ELR (cell line): ENCODE data around the gene CCDC144A.
"Not testable (repeated sequence)": the region's sequence is repeated elsewhere in the genome, so short reads cannot be mapped to it uniquely, and the experiment has no call there.

Source experiments
- DNase-seq: peaks from one replicate; pipeline ENCODE4 v3.0.0-alpha.2; 2015; ENCODE audit warnings: low read depth

Gene CCDC144A

DNA sequence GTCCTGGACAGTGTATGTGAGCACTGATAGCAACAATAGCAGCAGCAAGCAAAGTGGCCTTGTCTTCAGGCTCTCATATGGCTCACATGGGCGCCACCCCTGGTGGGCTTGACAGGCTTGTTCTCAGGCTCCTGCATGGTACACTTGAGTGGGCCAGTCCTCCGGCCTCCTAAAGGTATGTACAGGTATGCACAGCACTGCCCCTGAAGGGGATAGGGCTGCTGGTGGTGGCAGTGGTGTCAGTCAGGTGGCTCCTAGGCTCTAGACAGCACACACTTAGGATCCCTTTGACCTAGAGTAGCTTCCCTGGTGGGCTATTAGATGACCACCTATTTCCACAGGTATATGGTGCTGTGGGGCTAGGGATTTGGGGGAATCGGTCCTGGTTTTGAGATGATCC lies 67.5 kb downstream of the CCDC144A start:
- DNase-seq: not testable (repeated sequence)

DNA sequence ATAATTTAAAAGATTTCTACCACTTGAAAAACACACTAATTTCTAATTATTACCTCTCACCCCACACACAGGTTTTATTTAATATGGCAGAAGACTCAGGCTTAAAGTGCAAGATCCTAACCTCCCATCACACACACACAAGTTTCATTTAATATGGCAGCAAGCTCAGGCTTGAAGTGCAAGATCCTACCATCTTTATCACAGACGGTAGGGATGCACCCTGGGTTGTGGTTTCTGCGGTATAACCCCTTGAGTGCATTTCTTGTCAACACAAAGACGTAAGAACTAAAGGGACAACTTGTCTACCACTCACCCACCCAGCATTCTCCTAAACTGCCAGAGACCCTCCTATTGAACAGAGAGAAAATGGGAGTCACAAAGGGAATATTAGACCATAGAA lies 68.1 kb downstream of the CCDC144A start:
- not testable (repeated sequence) for DNase-seq

DNA sequence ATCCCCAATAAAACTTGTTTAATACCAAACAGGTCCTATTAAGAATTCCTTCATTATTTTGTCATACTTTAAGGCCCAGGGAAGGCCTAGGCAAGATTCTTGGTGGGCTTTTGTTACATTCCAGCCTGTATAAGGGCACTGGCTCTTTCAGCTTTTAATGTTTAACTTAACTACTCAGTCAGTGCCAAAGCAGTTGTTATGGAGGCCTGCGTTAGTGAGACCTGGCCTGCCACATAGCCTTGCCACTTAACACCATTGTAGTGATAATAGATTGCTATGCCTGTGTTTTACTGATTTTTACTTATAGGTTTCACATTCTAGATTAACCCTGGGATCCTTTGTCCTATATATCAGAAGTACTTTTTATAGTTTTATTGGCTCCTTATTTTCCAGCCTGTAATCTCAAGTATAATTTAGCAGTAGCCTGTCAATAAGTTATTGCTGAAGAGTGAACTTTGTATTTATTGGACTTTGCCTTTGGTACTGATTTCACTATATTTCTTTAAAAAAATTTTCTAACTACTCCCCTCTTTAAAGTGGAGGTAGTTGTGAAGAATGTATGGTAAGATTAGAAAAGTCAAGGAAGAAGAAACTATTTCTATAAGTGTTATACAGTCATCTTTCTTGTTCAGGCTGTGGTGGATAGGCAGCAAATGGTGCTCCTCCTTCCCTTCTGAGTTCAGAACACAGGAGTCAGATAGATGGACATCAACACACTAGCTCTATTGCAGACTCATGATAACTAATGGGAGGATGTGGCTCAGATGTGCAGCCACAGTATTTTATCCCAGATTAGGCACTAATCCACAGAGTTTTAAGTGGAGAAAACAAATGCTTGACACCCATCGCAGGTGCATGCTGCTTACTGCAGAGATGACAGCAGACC lies 78.5 kb downstream of the CCDC144A start:
- not testable (repeated sequence) for DNase-seq

DNA sequence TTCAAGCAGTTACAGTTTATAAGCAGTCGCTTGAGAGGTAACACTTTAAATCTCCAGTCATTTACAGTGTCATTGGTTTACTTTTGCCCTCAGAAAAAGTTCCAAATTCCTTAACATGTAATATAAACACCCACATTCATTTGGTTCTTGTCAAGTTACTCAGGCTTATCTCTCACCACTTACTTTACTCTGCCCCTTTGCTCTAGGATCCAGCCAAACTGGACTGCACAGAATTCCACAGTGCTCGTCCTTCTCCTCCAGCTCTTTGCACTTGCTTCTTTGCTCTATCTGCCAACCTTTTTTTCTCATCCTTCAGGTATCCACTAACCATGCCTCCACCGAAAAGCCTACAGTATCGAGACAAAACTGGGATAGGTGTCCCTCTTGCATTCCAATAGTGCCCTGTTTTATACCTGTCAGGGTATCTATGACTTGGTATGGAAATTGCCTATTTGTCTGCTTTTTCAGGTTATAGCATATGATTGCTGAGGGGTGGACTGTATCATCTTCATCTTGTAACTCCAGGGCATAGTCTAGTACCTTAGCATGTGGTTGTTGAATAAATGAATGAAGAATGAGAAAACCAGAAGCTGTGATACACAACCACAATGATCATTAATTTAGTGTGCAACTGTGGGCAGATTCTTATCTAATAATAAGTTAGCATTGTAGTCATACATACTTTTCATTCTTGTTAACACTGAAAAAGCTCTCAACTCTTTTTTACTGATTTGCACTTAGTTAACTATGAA lies 82.5 kb downstream of the CCDC144A start:
- not testable (repeated sequence) for DNase-seq

DNA sequence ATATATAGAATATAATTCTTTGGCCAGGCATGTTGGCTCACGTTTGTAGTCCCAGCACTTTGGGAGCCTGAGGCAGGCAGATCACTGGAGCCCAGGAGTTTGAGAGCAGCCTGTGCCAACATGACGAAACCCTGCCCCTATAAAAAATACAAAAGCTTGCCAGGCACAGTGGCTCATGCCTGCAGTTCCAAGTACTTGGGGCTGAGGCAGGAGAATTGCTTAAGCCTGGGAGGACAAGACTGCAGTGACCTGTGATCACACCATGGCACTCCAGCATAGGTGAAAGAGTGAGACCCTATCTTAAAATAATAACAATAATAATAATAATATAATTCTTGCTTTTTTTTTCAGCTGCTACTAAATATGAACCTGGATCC lies 83.1 kb downstream of the CCDC144A start:
- not testable (repeated sequence) for DNase-seq

DNA sequence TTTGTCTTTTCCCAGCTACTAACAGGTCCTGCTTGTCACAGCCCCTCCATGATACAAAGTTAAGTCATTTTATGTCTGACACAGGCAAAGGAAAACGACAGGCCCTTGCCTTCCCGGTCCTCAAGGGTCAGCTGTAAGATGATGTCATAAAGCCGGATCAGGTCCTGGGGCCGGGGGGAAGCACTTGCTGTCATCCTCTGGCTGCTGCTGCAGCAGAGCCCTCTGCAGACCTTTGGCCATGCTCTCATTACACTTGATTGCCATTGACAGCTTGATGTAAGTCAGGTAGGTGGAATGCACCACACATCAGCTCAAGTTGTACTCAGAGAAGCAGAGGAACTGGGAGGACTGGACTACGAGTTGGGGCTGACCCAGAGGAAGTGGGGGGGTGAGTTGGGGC lies 97.8 kb downstream of the CCDC144A start:
- DNase-seq: not testable (repeated sequence)

DNA sequence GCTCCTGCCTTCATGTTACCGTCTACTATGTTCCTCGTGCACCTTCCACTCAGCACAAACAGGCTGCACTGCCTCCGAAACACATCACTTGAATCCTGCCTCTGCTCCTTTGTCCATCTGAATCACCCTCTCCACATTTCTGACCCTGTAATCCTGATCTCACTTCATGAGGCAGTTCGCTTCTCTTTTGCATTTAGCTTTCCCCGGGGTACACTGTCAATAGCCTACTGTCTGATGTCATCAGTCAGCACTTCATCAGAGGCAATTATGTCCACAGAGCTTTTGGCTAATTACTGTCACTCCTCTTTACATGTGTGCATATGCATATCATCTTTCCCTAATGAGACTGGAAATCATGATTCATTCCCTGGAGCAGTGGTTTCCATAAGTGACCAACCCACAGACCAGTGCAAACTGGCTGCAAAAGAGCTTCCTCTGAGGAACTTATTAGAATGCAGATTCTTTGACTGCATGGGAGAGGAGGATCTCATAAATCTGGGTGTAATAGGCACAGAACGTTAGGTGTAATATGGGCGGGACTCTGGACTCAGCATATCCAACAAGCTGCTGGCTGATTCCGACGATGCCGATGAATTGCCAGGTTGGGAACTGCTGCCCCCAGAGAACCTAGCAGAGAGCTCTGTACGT lies 99.0 kb downstream of the CCDC144A start:
- DNase-seq: not testable (repeated sequence)

DNA sequence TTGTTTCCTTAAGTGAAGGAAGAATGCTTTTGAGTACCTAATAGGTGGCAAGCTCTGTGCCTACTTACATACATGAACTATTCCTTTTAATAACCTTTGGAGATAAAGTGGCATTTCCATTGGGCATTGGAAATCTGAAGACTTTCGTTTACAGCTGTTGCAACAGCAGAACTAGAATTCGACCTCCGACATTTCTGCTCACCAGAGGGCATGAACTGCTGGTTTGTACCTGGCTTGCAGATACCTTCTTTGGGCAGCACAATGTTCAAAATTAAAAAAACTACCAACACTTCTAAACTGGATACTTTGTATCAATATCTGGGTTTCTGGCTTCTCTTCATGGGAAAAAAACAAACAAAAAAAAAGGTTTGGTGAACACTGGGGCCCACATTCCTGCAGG lies 99.6 kb downstream of the CCDC144A start:
- not testable (repeated sequence) for DNase-seq

DNA sequence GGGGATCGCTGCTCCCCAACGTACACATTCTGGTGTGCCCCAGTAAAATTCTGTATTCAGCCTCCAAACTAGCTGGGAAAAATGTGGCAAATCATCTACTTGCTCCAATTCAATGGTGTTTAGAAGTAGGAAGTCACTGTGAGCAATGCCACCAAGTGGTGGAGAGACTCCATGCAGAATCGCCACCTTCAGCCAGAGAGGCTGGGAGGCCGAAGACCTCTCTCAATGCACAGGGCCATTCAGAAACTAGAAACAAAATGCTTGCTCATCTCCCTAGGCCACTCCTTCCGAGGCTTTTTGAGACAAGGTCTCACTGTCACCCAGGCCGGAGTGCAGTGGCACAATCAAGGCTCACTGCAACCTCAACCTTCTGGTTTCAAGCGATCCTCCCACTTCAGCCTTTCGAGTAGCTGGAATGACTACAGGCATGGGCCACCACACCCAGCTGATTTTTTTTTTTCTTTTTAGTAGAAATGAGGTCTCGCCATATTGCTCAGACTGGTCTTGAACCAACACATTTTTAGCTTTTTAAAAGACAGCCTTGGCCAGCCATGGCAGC lies 100.4 kb downstream of the CCDC144A start:
- not testable (repeated sequence) for DNase-seq

DNA sequence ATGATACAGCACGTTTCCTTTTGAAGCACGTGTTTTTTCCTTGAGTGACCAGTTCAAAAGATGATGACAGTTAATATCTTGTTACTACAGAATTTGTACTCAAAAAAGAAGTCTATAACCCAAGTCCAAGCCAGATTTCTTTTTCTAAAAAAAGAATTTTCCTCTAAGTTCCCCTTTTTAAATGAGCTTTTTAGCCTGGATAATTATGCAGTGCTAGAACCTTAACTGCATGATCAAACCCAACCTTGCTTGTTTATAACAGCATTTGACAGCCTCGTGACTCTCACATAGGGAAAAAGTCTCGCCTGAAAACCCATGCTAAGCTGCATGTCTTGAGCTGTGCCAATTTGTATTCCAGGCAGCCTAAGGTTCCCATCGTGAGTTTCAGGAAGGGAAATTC lies 104.2 kb downstream of the CCDC144A start:
- not testable (repeated sequence) for DNase-seq

DNA sequence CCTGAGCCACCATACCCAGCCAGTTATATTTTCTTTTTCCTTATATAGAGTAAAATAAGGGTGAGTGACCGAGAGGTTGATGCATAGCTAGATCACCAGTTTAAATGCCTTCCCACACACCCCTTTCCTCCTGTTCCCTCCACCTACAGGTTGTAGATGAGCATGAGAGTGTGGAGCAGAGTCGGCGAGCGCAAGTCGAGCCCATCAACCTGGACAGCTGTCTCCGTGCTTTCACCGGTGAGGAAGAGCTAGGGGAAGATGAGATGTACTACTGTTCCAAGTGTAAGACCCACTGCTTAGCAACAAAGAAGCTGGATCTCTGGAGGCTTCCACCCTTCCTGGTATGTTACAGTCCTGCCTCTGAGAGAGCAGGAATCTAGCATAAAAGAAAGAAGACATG lies 105.9 kb downstream of the CCDC144A start:
- not testable (repeated sequence) for DNase-seq

DNA sequence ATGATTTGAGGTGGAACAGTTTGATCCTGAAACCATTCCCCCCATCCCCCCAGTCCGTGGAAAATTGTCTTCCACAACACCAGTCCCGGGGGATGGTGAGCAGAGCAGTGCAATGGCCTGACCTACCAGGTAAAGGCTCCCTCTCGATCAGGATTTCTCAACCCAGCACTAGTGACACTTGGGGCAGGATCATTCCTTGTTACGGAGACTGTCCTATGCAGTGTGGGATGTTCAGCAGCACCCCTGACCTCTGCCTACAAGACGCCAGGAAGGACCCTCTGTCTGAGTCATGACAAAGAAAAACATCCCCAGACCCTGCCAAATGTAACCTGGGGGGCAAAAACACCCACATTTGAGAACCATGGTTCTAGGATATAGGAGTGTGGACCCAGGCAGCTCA lies 114.8 kb downstream of the CCDC144A start:
- DNase-seq: not testable (repeated sequence)

DNA sequence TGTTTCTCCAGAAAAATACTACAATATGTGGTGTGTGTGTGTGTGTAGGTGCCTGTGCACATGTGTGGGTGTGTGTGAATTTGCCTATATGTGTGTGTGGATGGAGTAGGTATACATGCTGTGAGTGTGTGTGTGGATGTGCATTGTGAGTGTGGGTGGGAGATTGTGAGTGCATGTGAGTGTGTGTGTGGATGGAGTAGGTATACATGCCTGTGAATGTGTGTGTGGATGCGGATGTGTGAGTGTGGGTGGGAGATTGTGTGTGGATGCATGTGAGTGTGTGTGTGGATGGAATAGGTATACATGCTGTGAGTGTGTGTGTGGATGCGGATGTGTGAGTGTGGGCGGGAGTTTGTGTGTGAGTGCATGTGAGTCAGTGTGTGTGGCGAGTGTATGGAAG lies 116.6 kb downstream of the CCDC144A start:
- DNase-seq: not testable (repeated sequence)

DNA sequence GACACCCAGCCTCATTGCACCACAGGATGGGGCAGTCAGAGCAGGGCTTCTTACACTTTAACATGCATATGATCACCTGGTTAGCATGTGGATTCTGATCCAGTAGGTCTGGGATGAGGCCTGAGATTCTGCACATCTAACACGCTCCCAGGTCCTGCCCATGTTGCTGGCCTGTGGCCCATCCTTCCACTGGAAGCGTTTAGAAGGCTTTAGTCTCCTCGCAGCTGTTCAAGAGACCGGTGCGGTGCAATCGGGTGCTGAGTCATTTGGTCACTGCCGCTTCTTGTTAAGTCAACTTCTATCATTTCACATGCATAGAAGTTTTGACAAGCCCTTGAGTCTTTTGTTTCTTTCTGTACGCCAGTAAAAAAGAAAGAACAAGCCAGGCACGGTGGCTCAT lies 117.6 kb downstream of the CCDC144A start:
- DNase-seq: not testable (repeated sequence)

DNA sequence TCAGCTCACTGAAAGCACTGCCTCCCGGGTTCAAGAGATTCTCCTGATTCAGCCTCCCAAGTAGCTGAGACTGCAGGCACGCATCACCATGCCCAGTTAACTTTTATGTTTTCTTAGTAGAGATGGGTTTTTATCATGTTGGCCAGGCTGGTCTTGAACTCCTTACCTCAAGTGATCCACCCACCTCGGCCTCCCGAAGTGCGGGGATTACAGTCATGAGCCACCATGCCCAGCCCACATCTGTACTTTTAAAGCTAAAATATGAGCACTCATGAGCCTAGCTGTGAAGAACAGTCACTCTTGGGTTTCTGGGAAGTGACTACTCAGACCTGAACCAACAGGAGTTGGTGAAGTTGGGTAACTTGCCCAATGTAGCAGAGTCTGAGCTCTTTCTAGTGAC lies 120.2 kb downstream of the CCDC144A start:
- not testable (repeated sequence) for DNase-seq

DNA sequence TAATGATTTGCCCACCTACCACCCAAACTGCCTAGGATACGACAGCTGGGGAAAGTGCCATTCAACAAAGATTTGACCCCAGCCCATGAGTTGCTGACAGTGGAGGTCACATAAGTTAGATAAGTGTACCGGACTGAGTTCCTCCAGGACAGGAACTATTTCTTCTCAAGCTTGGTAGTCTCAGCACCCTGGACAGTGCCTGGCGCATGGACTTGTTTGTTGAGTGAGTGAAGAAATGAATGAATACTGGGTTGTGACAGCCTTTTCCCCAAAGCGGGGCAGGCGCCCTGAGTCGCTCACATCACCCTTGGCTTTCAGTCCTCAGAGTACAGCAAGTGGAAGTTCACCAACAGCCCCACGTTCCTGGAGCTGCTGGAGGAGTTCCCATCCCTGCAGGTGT lies 122.1 kb downstream of the CCDC144A start:
- DNase-seq: peak; percentile 33

DNA sequence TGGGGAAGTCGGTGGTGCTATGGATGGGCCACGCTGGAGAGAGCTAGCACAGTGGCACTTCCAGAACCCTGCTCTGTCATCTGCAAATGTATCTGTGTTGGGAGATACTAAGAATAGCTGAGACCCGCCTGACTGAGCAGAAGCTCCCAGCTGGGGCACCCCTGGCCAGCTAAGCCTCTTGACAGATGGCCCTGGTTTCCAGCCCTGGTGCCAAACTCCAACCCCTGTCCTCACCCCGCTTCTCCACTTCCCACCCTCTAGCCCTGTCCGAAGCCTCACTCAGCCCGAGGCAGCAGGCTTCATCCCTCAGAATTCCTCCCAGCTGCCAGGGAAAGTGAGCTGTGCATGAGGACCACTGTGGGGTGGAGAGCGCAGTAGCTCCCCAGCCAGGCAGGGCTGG lies 124.4 kb downstream of the CCDC144A start:
- DNase-seq: no peak

DNA sequence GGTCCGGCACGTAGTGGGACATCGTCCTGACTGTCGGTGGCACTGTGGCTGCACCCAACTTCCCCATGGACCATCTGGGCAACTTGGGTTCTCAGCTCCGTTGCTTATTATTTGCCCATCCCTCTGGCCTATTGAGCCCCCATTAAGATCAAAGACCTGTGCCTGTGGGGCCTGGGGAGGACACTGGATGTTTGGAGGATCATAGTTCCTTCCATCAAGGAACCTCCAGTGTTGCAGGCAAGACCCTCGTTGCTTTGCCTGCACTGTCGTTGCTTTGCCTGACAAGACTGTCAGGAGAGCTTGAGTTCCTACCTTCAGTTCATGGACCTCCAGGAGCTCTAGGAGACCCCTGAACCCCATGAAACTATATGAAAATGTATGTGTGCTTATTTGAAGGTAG lies 127.2 kb downstream of the CCDC144A start:
- no peak for DNase-seq

DNA sequence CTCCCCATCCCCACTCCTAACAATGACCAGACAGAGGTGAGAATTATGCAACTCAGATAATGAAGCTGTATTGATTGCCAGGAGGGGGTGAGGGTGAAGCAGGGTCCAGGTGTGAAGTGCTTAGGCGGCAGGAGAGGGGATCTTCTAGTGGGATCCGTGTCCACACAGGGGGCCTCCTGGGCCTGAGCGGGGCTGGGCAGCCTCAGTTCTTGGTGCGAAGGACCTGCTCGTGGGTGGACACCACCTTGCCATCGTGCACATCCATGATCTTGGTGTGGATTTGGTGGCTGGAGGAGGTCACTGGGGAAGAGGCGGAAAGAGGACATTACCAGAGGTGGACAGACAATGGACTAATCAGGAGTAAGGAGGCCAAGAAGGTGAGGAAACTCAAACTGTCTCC lies 127.9 kb downstream of the CCDC144A start:
- not testable (repeated sequence) for DNase-seq

DNA sequence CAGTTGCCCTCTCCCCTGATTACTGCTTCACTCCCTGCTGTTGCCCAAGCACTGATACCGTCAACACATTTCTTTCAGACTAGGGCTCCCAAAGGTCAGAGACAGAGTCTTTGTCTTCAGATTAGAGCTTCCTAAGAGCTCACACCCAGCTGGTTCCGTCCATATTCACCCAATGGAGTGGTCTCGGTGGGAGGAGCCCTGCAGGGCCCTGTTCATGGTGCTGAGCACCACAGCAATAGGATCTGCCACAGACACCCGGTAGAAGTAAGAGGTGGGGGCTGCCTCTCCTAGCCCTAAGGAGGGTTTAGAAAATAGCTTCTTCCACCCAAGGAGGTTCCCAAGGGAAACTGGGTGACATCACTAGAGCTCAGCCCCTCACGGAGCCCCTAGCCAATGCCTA lies 128.3 kb downstream of the CCDC144A start:
- no peak for DNase-seq

DNA sequence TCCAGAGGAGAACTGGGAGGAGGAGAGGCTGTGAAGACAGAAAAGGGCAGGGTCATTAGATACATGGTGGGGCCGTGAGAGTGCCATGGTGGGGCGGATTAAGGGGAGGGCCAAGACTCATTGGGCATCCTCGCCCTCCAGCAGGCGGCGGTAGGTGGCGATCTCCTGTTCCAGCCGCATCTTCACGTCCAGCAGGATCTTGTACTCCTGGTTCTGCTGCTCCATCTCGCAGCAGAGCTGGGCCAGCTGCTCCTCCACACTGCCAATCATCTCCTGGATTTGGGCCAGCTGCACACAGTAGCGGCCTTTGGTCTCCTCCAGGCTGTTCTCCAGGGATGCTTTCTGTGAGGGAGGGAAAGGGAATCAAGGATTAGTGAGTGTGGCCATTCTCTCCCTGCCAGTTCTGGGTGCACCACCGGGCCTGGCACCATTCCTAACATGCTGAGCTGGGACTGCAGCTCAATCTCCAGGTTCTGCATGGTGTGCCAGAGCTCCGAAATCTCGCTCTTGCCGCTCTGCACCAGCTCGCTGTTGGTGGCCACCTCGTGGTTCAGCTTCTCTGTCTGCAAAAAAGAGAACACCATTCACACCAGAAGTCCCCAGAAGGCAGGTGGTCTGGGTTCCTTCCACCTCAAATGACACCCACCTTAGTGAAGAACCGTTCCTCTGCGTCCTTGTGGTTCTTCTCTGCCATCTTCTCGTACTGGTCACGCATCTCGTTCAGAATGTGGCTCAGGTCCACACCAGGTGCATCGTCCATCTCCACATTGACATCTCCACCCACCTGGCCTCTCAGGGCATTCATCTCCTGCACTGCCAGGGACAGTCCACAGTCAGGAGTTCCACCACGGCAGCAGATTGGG lies 129.0 kb downstream of the CCDC144A start:
- DNase-seq: no peak
